Tibial artery (tissue), 4 donors: ENCODE data around the gene ZBTB20.

Experiments
- DNase-seq, 2 donors: peaks; one replicate each; pipeline ENCODE4 v3.0.0-alpha.2; 2019
- H3K27ac ChIP-seq, 2 donors: fragments of 200-600 bp; sonication (generic) in 1 of 2; 1 replicate in 1 of 2; 2 replicates in 1 of 2; pipeline ENCODE4 v1.5.1; 2018 to 2019; ENCODE audit warnings: mild to moderate bottlenecking in 1 of 2
- H3K27me3 ChIP-seq, 2 donors: fragments of 200-600 bp; sonication (generic) in 1 of 2; one replicate each; pipeline versions ENCODE4 v1.5.1 to v1.6.0; 2016 to 2019
- H3K36me3 ChIP-seq, 3 donors: fragments of 200-600 bp; sonication (generic) in 2 of 3; one replicate each; pipeline ENCODE4 v1.5.1; 2016 to 2019; ENCODE audit warnings: mild to moderate bottlenecking in 2 of 3
- H3K4me1 ChIP-seq, 4 donors: fragments of 200-600 bp; sonication (generic) in 2 of 4; 1 replicate in 3 of 4; 2 replicates in 1 of 4; pipeline ENCODE4 v1.5.1; 2016 to 2019
- H3K4me3 ChIP-seq, 2 donors: fragments of 200-600 bp; sonication (generic) in 1 of 2; 1 replicate in 1 of 2; 2 replicates in 1 of 2; pipeline ENCODE4 v1.5.1; 2018 to 2019; ENCODE audit warnings: mild to moderate bottlenecking in 2 of 2
- H3K9me3 ChIP-seq, 3 donors: fragments of 200-600 bp; sonication (generic) in 1 of 3; one replicate each; pipeline ENCODE4 v1.5.1; 2016 to 2019
- CTCF ChIP-seq, 2 experiments: fragments of 200-600 bp in 1 of 2; fragments of 450-650 bp in 1 of 2; IDR thresholded peaks; one replicate each; pipeline ENCODE4 v1.5.1; 2017 to 2019; ENCODE audit warnings: antibody characterized with exemption in 2 of 2, mild to moderate bottlenecking in 1 of 2, moderate library complexity in 1 of 2
- intact Hi-C: fragments of 100-400 bp; cut with DNase I; formaldehyde crosslinking; loops from one replicate; pipeline ENCODE4 v1.15.0; 2023; ENCODE audit warnings: low total_unique reads

ZBTB20 gene

GRCh38 chr3:114659109-114660061 is 487.7 kb downstream of the ZBTB20 start:
- Histone ChIP-seq H3K36me3 (no peaks in the 10 kb centered on the region), H3K4me1 (peaks cover 0 to 30% (median 19%) of the 10 kb centered on the region in 4 donors), H3K27me3 (no peaks in the 10 kb centered on the region), H3K9me3 (no peaks in the 10 kb centered on the region), H3K4me3 (no peak overlapping the region), H3K27ac (peak overlapping the region; percentile 18 to 43)
- DNase-seq = no peak
- TF ChIP-seq CTCF (IDR thresholded peaks at IDR 0.05) = no peak
- intact Hi-C loops = no loop called here

GRCh38 chr3:114651555-114651954 is 495.5 kb downstream of the ZBTB20 start:
- intact Hi-C loops = no loop called here
- Histone ChIP-seq H3K4me3 (no peak overlapping the region), H3K9me3 (no peaks in the 10 kb centered on the region), H3K27me3 (no peaks in the 10 kb centered on the region), H3K27ac (no peak overlapping the region), H3K36me3 (no peaks in the 10 kb centered on the region), H3K4me1 (peaks cover 0 to 29% (median 3%) of the 10 kb centered on the region in 4 donors)
- TF ChIP-seq CTCF (IDR thresholded peaks at IDR 0.05) = no peak
- no peak for DNase-seq

GRCh38 chr3:114650808-114651207 is 496.3 kb downstream of the ZBTB20 start:
- intact Hi-C loops = no loop called here
- DNase-seq = no peak
- Histone ChIP-seq H3K36me3 (no peaks in the 10 kb centered on the region), H3K4me3 (no peak overlapping the region), H3K27ac (peak overlapping the region in 1 of 2 donors; percentile 7), H3K9me3 (no peaks in the 10 kb centered on the region), H3K27me3 (no peaks in the 10 kb centered on the region), H3K4me1 (peaks cover 0 to 29% (median 3%) of the 10 kb centered on the region in 4 donors)
- TF ChIP-seq CTCF (IDR thresholded peaks at IDR 0.05) = no peak

- no peak for DNase-seq
- H3K27me3 ChIP-seq = no peaks in the 10 kb centered on the region
- H3K36me3 ChIP-seq = no peaks in the 10 kb centered on the region
- intact Hi-C loops = no loop called here
- no peak for TF ChIP-seq CTCF (IDR thresholded peaks at IDR 0.05)
- no peak overlapping the region for H3K27ac ChIP-seq
- H3K9me3 ChIP-seq = no peaks in the 10 kb centered on the region
- no peak overlapping the region for H3K4me3 ChIP-seq
- H3K4me1 ChIP-seq = peaks cover 0 to 29% (median 3%) of the 10 kb centered on the region in 4 donors
These were observed 497.8 kb downstream of the ZBTB20 start for GRCh38 chr3:114649331-114649730.

- no peak for TF ChIP-seq CTCF (IDR thresholded peaks at IDR 0.05)
- H3K4me3 ChIP-seq = no peak overlapping the region
These were observed 500.6 kb downstream of the ZBTB20 start for GRCh38 chr3:114646526-114646925.

More at GRCh38 chr3:114646526-114646925, 500.6 kb downstream of the ZBTB20 start:
- no peak for DNase-seq
- intact Hi-C loops = no loop called here
- Histone ChIP-seq H3K27me3 (no peaks in the 10 kb centered on the region), H3K36me3 (no peaks in the 10 kb centered on the region), H3K9me3 (no peaks in the 10 kb centered on the region), H3K4me1 (peaks cover 0 to 27% (median 3%) of the 10 kb centered on the region in 4 donors), H3K27ac (no peak overlapping the region)
